Sigmoid colon (tissue), 7 donors: ENCODE data around the gene CACNA1C. TPM values are rescaled to one million over a fixed set of nuclear protein-coding genes. Genes with fewer than 3 reads are reported as not detected.

Source experiments
- DNase-seq: peaks from one replicate; pipeline ENCODE4 v3.0.0-alpha.2; 2019
- H3K27ac ChIP-seq, 4 donors: fragments of 200-600 bp; sonication (generic); one replicate each; pipeline ENCODE4 v1.5.1; 2016 to 2019; ENCODE audit warnings: mild to moderate bottlenecking in 1 of 4
- H3K27me3 ChIP-seq, 3 donors: fragments of 200-600 bp; sonication (generic); one replicate each; pipeline ENCODE4 v1.5.1; 2019; ENCODE audit warnings: mild to moderate bottlenecking in 1 of 3
- H3K36me3 ChIP-seq, 4 donors: fragments of 200-600 bp; sonication (generic); one replicate each; pipeline ENCODE4 v1.5.1; 2016 to 2019
- H3K4me1 ChIP-seq, 4 donors: fragments of 200-600 bp; sonication (generic); one replicate each; pipeline ENCODE4 v1.5.1; 2017 to 2019
- H3K4me3 ChIP-seq, 4 donors: fragments of 200-600 bp; sonication (generic); one replicate each; pipeline ENCODE4 v1.5.1; 2017 to 2019; ENCODE audit warnings: mild to moderate bottlenecking in 2 of 4, moderate library complexity in 1 of 4
- H3K9me3 ChIP-seq, 4 donors: fragments of 200-600 bp in 3 of 4; sonication (generic) in 3 of 4; one replicate each; pipeline versions ENCODE4 v1.5.1 to v1.6.1; 2013 to 2019
- CTCF ChIP-seq, 4 experiments: fragments of 450-650 bp in 3 of 4; fragments of 200-600 bp in 1 of 4; IDR thresholded peaks; one replicate each; pipeline ENCODE4 v1.5.1; 2016 to 2019; ENCODE audit warnings: antibody characterized with exemption in 4 of 4, mild to moderate bottlenecking in 3 of 4, moderate library complexity in 2 of 4
- EP300 ChIP-seq, 4 donors: sonication (generic); formaldehyde crosslinking; IDR thresholded peaks; one replicate each; pipeline ENCODE4 v1.6.1; 2017; ENCODE audit warnings: antibody characterized with exemption in 4 of 4
- POLR2A ChIP-seq, 2 donors: fragments of 450-650 bp; IDR thresholded peaks; one replicate each; pipeline ENCODE4 v1.6.1; 2016; ENCODE audit warnings: antibody characterized with exemption in 2 of 2, mild to moderate bottlenecking in 2 of 2, moderate library complexity in 2 of 2
- POLR2AphosphoS5 ChIP-seq, 4 donors: sonication (generic); formaldehyde crosslinking; IDR thresholded peaks; one replicate each; pipeline ENCODE4 v1.6.1; 2017; ENCODE audit warnings: antibody characterized with exemption in 4 of 4
- WGBS, 2 donors: extraction: QIAGEN DNeasy Blood & Tissue Kit; methylation state at CpG; one replicate each; pipeline ENCODE4 v1.1.7; 2013; 5-methylcytosine and 5-hydroxymethylcytosine counted together
- intact Hi-C: fragments of 100-400 bp; cut with DNase I; formaldehyde crosslinking; loops from one replicate; pipeline ENCODE4 v1.15.1; 2023
- polyA plus RNA-seq, 3 donors: library from polyadenylated mRNA; stranded (reverse); fragments of 200-250 nt; gene quantifications; one replicate each; pipeline ENCODE4 v1.2.3, GENCODE V29; 2013
- total RNA-seq, 4 donors: library from RNA; depleted of rRNA; stranded (reverse); fragments of >200 nt; gene quantifications; one replicate each; pipeline ENCODE4 v1.1.0, GENCODE V29; 2016
- donor health status: healthy with polysubstance abuse.
- donor health status: Bipolar disorder and iron deficiency.
- donor health status: healthy.

CACNA1C gene
- total and polyA plus RNA-seq, 7 donors: 0.46 to 213 (median 62.0) TPM

- peak overlapping the region in 2 of 4 donors; percentile 3 to 89 for H3K27ac ChIP-seq
- H3K36me3 ChIP-seq: no peaks in the 10 kb centered on the region
- TF ChIP-seq EP300 (IDR thresholded peaks at IDR 0.05) (no peak), POLR2A (IDR thresholded peaks at IDR 0.05) (no peak), POLR2AphosphoS5 (IDR thresholded peaks at IDR 0.05) (no peak), CTCF (IDR thresholded peaks at IDR 0.05) (no peak)
- DNase-seq: no peak
- H3K27me3 ChIP-seq: no peaks in the 10 kb centered on the region
- intact Hi-C loops: loop anchor here (10.0 kb wide), 1 partner anchor 192 kb away; no protein-coding TSS in a partner anchor
- peaks cover 0 to 91% (median 82%) of the 10 kb centered on the region in 4 donors for H3K4me1 ChIP-seq
- peaks cover 0 to 3% (median 0%) of the 10 kb centered on the region in 4 donors for H3K9me3 ChIP-seq
- no peak overlapping the region for H3K4me3 ChIP-seq
Observed at GRCh38 chr12:2167231-2167630, 114.4 kb downstream of the CACNA1C start.

- TF ChIP-seq POLR2A (IDR thresholded peaks at IDR 0.05) (no peak), CTCF (IDR thresholded peaks at IDR 0.05) (no peak), EP300 (IDR thresholded peaks at IDR 0.05) (no peak), POLR2AphosphoS5 (IDR thresholded peaks at IDR 0.05) (no peak)
- intact Hi-C loops: loop anchor here (10.0 kb wide), 1 partner anchor 194 kb away; no protein-coding TSS in a partner anchor
- no peaks in the 10 kb centered on the region for H3K36me3 ChIP-seq
- H3K9me3 ChIP-seq: peaks cover 0 to 3% (median 0%) of the 10 kb centered on the region in 4 donors
- WGBS, 2 donors: 20 to 70% methylated on average over 6 of the region's 6 CpGs
- no peaks in the 10 kb centered on the region for H3K27me3 ChIP-seq
- H3K4me3 ChIP-seq: no peak overlapping the region
- H3K4me1 ChIP-seq: peaks cover 0 to 90% (median 82%) of the 10 kb centered on the region in 4 donors
- peak; percentile 54 for DNase-seq
- peak overlapping the region; percentile 23 to 84 (median 67) for H3K27ac ChIP-seq
Observed at GRCh38 chr12:2168808-2169207, 116.0 kb downstream of the CACNA1C start.

- H3K4me1 ChIP-seq: peaks cover 0 to 90% (median 82%) of the 10 kb centered on the region in 4 donors
- no peaks in the 10 kb centered on the region for H3K36me3 ChIP-seq
- intact Hi-C loops: loop anchor here (10.0 kb wide), 1 partner anchor 195 kb away; no protein-coding TSS in a partner anchor
- no peak overlapping the region for H3K4me3 ChIP-seq
- no peaks in the 10 kb centered on the region for H3K27me3 ChIP-seq
- WGBS, 2 donors: 83 to 93% methylated on average over 4 of the region's 4 CpGs
- peak; percentile 46 for DNase-seq
- TF ChIP-seq CTCF (IDR thresholded peaks at IDR 0.05) (no peak), EP300 (IDR thresholded peaks at IDR 0.05) (no peak), POLR2AphosphoS5 (IDR thresholded peaks at IDR 0.05) (no peak), POLR2A (IDR thresholded peaks at IDR 0.05) (no peak)
- H3K27ac ChIP-seq: peak overlapping the region; percentile 23 to 84 (median 67)
- H3K9me3 ChIP-seq: peaks cover 0 to 3% (median 0%) of the 10 kb centered on the region in 4 donors
Observed at GRCh38 chr12:2169489-2169888, 116.7 kb downstream of the CACNA1C start.

GRCh38 chr12:2169940-2170339, 117.2 kb downstream of the CACNA1C start:
- peak; percentile 40 for DNase-seq
- intact Hi-C loops: loop anchor here (10.0 kb wide), 1 partner anchor 195 kb away; no protein-coding TSS in a partner anchor
- H3K36me3 ChIP-seq: no peaks in the 10 kb centered on the region
- peak overlapping the region; percentile 23 to 84 (median 67) for H3K27ac ChIP-seq
- TF ChIP-seq EP300 (IDR thresholded peaks at IDR 0.05): no peak
- no peak for TF ChIP-seq CTCF (IDR thresholded peaks at IDR 0.05)
- no peak for TF ChIP-seq POLR2AphosphoS5 (IDR thresholded peaks at IDR 0.05)
- H3K4me1 ChIP-seq: peaks cover 0 to 90% (median 82%) of the 10 kb centered on the region in 4 donors
- H3K27me3 ChIP-seq: no peaks in the 10 kb centered on the region
- 89 to 96% methylated on average over 2 of the region's 2 CpGs for WGBS, 2 donors
- peaks cover 0 to 3% (median 0%) of the 10 kb centered on the region in 4 donors for H3K9me3 ChIP-seq
- H3K4me3 ChIP-seq: no peak overlapping the region

GRCh38 chr12:2170376-2170775, 117.6 kb downstream of the CACNA1C start:
- H3K27ac ChIP-seq: peak overlapping the region; percentile 23 to 84 (median 67)
- peak; percentile 69 for DNase-seq
- intact Hi-C loops: no loop called here
- H3K4me1 ChIP-seq: peaks cover 0 to 87% (median 78%) of the 10 kb centered on the region in 4 donors
- H3K4me3 ChIP-seq: no peak overlapping the region
- no peaks in the 10 kb centered on the region for H3K36me3 ChIP-seq
- H3K27me3 ChIP-seq: no peaks in the 10 kb centered on the region
- H3K9me3 ChIP-seq: peaks cover 0 to 3% (median 0%) of the 10 kb centered on the region in 4 donors
- 67 to 94% methylated on average over 1 of the region's 1 CpG for WGBS, 2 donors
- TF ChIP-seq EP300 (IDR thresholded peaks at IDR 0.05): no peak
- no peak for TF ChIP-seq CTCF (IDR thresholded peaks at IDR 0.05)
- no peak for TF ChIP-seq POLR2A (IDR thresholded peaks at IDR 0.05)
- peak; percentile 6 to 40 (median 18) for TF ChIP-seq POLR2AphosphoS5 (IDR thresholded peaks at IDR 0.05)
